Pulmonary artery endothelial cell (primary cell): ENCODE measurements around the gene MSH4. TPM values are rescaled to one million over a fixed set of nuclear protein-coding genes. Genes with fewer than 3 reads are reported as not detected.
A peak's percentile ranks its signal among the peaks of the same experiment; 100 is the strongest.

Experiments
- DNase-seq: peaks from one replicate; pipeline ENCODE4 v3.0.0-alpha.2; 2011; ENCODE audit warnings: low read depth, low spot score
- total RNA-seq: library from RNA; depleted of rRNA; stranded (reverse); fragments of >200 nt; gene quantifications from 2 replicates; pipeline ENCODE4 v1.2.3, GENCODE V29; 2014

The MSH4 gene
- total RNA-seq, 1 donor from 2014 or later: 0.13 TPM

GRCh38 chr1:75932304-75932703, 135.6 kb downstream of the MSH4 start, which contains the start of gene ASB17:
TSS of gene ASB17 (minus strand) at chr1:75932404. CDS start at chr1:75932291, 113 bp downstream.
- DNase-seq: no peak

DNA sequence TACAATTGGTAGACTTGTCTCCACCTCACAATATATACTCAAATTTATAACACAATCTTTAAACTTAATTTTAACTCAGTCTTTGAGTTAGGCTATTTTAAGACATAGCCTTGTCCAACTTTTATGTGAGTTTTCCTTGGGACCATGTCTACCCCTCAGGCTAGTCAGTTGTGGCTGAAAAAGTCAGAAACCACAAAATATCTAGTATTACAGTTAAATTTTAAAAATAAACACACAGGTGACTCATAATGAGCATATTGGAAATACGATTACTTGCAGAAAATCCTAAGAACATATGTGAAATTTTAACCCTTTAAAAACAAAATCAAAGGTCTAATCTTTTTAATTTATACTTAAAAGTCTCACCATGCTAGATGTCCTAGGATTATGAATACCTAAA, 140.4 kb downstream of the MSH4 start:
- no peak for DNase-seq

GRCh38 chr1:75943037-75943436, 146.4 kb downstream of the MSH4 start:
- peak; percentile 41 for DNase-seq

GRCh38 chr1:75950176-75950575, 153.5 kb downstream of the MSH4 start:
- no peak for DNase-seq

DNA sequence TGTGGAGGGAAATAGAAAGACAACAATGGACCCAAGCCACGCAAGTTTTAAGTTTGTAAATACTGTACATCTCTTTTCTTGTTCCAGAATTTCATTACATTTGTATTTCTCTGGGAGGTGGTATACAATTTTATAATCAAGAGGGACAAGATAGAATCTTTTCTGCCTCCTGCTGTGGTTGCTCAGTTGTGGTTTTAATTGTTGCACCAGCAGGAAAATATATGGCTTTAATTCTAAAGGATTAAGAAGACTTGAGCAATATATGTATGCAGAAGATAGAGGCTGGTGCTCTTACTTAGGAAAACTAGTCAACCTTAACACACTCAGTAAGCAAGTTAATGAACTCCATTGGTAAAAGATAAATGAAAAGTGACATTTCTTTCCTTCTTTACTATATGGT, 155.3 kb downstream of the MSH4 start:
- no peak for DNase-seq

DNA sequence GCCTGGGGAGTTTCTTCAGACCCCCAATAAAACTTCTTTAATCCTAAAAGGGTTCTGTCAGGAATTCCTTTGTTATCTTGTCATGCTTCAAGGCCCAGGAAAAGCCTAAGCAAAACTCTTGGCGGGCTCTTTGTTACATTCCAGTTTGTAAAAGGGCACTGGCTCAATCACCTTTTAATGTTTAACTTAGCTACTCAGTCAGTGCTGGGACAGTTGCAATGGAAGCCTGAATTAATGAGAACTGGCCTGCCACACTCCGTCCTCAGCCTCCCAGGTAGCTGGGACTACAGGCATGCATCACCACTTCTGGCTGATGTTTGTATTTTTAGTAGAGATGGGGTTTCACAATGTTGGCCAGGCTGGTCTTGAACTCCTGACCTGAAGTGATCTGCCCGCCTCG, 156.8 kb downstream of the MSH4 start:
- DNase-seq: no peak

- DNase-seq: no peak
Observed at GRCh38 chr1:75954586-75954985, 157.9 kb downstream of the MSH4 start.

Other genes with a start within 250 kb of the MSH4 start
- gene SLC44A5, start 185.8 kb upstream of the MSH4 start, total RNA-seq: 3.0 and 13.3 TPM in 2 replicates
- gene ACADM, start 72.2 kb upstream of the MSH4 start, total RNA-seq: 31.8 and 54.6 TPM in 2 replicates
- gene RABGGTB, start 10.6 kb upstream of the MSH4 start, total RNA-seq: 90.7 and 107 TPM in 2 replicates
- not detected in 2 replicates for gene ASB17, start 135.5 kb downstream of the MSH4 start, total RNA-seq